Fibroblast of mammary gland (primary cell): ENCODE results near the gene GUCY1A1.

Source experiments
- DNase-seq: peaks from one replicate; pipeline ENCODE4 v3.0.0-alpha.2; 2010; ENCODE audit warnings: low read depth
- H3K4me3 ChIP-seq: 2 replicates; pipeline ENCODE4 v1.5.1; 2011; ENCODE audit warnings: low read depth, mild to moderate bottlenecking, low read length, moderate library complexity; ENCODE audit not compliant: control insufficient read depth
- CTCF ChIP-seq: conservative IDR thresholded peaks from 2 replicates; pipeline ENCODE4 v1.5.1; 2011; ENCODE audit warnings: low read depth, low read length, inconsistent platforms; ENCODE audit not compliant: control insufficient read depth, insufficient read depth

GUCY1A1 gene

GRCh38 chr4:155658681-155659064, 8.0 kb upstream of the GUCY1A1 start:
- DNase-seq: no peak
- H3K4me3 ChIP-seq: no peak overlapping the region
- TF ChIP-seq CTCF: no peak

GRCh38 chr4:155659176-155659575, 7.5 kb upstream of the GUCY1A1 start:
- no peak overlapping the region for H3K4me3 ChIP-seq
- DNase-seq: no peak
- TF ChIP-seq CTCF: no peak

- no peak for TF ChIP-seq CTCF
- H3K4me3 ChIP-seq: no peak overlapping the region
- no peak for DNase-seq
These were observed 6.2 kb upstream of the GUCY1A1 start for GRCh38 chr4:155660436-155660835.

- no peak overlapping the region for H3K4me3 ChIP-seq
- no peak for DNase-seq
- no peak for TF ChIP-seq CTCF
These were observed 1.6 kb upstream of the GUCY1A1 start for GRCh38 chr4:155665054-155665453.

GRCh38 chr4:155667222-155667567, 547 bp downstream of the GUCY1A1 start:
- no peak for TF ChIP-seq CTCF
- DNase-seq: no peak
- H3K4me3 ChIP-seq: peak overlapping the region; percentile 53

- TF ChIP-seq CTCF: no peak
- DNase-seq: peak; percentile 20
- H3K4me3 ChIP-seq: peak overlapping the region; percentile 53
These were observed 1.2 kb downstream of the GUCY1A1 start for GRCh38 chr4:155667568-155668511.
